ENCODE results near the gene SOX5.
"Not testable (repeated sequence)": the region's sequence is repeated elsewhere in the genome, so short reads cannot be mapped to it uniquely, and the experiment has no call there.

Gene SOX5

GRCh38 chr12:23552417-23552816 is 397.1 kb downstream of the SOX5 start:
- DNase-seq (ENCODE audit: low read depth in 1 of 2, low spot score in 1 of 2), result no peak

GRCh38 chr12:23550753-23551152 is 398.7 kb downstream of the SOX5 start:
- DNase-seq (ENCODE audit: low read depth in 1 of 2, low spot score in 1 of 2), result no peak

- DNase-seq (ENCODE audit: low read depth in 1 of 2, low spot score in 1 of 2), result no peak
These were observed 400.7 kb downstream of the SOX5 start for GRCh38 chr12:23548742-23549141.

GRCh38 chr12:23546756-23547155 is 402.7 kb downstream of the SOX5 start:
- DNase-seq (ENCODE audit: low read depth in 1 of 2, low spot score in 1 of 2), result no peak

- DNase-seq (ENCODE audit: low read depth in 1 of 2, low spot score in 1 of 2), result no peak
These were observed 405.7 kb downstream of the SOX5 start for GRCh38 chr12:23543767-23544166.

GRCh38 chr12:23542187-23542586 is 407.3 kb downstream of the SOX5 start:
- DNase-seq (ENCODE audit: low read depth in 1 of 2, low spot score in 1 of 2), result no peak

- no peak for DNase-seq (ENCODE audit: low read depth in 1 of 2, low spot score in 1 of 2)
These were observed 408.9 kb downstream of the SOX5 start for GRCh38 chr12:23540572-23540971.

GRCh38 chr12:23536293-23536692 is 413.2 kb downstream of the SOX5 start:
- DNase-seq (ENCODE audit: low read depth in 1 of 2, low spot score in 1 of 2), result no peak

GRCh38 chr12:23535441-23535840 is 414.0 kb downstream of the SOX5 start:
- no peak for DNase-seq (ENCODE audit: low read depth in 1 of 2, low spot score in 1 of 2)

- no peak for DNase-seq (ENCODE audit: low read depth in 1 of 2, low spot score in 1 of 2)
These were observed 415.3 kb downstream of the SOX5 start for GRCh38 chr12:23534196-23534595.

GRCh38 chr12:23533699-23534098 is 415.8 kb downstream of the SOX5 start:
- no peak for DNase-seq (ENCODE audit: low read depth in 1 of 2, low spot score in 1 of 2)

- DNase-seq (ENCODE audit: low read depth in 1 of 2, low spot score in 1 of 2), result no peak
These were observed 416.2 kb downstream of the SOX5 start for GRCh38 chr12:23533265-23533664.

GRCh38 chr12:23528316-23528715 is 421.2 kb downstream of the SOX5 start:
- DNase-seq (ENCODE audit: low read depth in 1 of 2, low spot score in 1 of 2), result no peak

GRCh38 chr12:23525450-23526072 is 423.9 kb downstream of the SOX5 start:
- DNase-seq (ENCODE audit: low read depth in 1 of 2, low spot score in 1 of 2), result no peak

GRCh38 chr12:23523339-23523738 is 426.1 kb downstream of the SOX5 start:
- DNase-seq (ENCODE audit: low read depth in 1 of 2, low spot score in 1 of 2), result no peak

GRCh38 chr12:23519444-23519843 is 430.0 kb downstream of the SOX5 start:
- DNase-seq (ENCODE audit: low read depth in 1 of 2, low spot score in 1 of 2), result not testable (repeated sequence)

GRCh38 chr12:23515785-23516184 is 433.7 kb downstream of the SOX5 start:
- not testable (repeated sequence) for DNase-seq (ENCODE audit: low read depth in 1 of 2, low spot score in 1 of 2)

GRCh38 chr12:23510484-23510883 is 439.0 kb downstream of the SOX5 start:
- no peak for DNase-seq (ENCODE audit: low read depth in 1 of 2, low spot score in 1 of 2)

- DNase-seq (ENCODE audit: low read depth in 1 of 2, low spot score in 1 of 2), result not testable (repeated sequence)
These were observed 439.6 kb downstream of the SOX5 start for GRCh38 chr12:23509832-23510231.

GRCh38 chr12:23507785-23508184 is 441.7 kb downstream of the SOX5 start:
- not testable (repeated sequence) for DNase-seq (ENCODE audit: low read depth in 1 of 2, low spot score in 1 of 2)

GRCh38 chr12:23505736-23506135 is 443.7 kb downstream of the SOX5 start:
- not testable (repeated sequence) for DNase-seq (ENCODE audit: low read depth in 1 of 2, low spot score in 1 of 2)

- DNase-seq (ENCODE audit: low read depth in 1 of 2, low spot score in 1 of 2), result no peak
These were observed 444.6 kb downstream of the SOX5 start for GRCh38 chr12:23504641-23505399.

GRCh38 chr12:23504043-23504442 is 445.4 kb downstream of the SOX5 start:
- DNase-seq (ENCODE audit: low read depth in 1 of 2, low spot score in 1 of 2), result no peak
